Measurements from ENCODE around the gene EMC6.

The EMC6 gene

DNA sequence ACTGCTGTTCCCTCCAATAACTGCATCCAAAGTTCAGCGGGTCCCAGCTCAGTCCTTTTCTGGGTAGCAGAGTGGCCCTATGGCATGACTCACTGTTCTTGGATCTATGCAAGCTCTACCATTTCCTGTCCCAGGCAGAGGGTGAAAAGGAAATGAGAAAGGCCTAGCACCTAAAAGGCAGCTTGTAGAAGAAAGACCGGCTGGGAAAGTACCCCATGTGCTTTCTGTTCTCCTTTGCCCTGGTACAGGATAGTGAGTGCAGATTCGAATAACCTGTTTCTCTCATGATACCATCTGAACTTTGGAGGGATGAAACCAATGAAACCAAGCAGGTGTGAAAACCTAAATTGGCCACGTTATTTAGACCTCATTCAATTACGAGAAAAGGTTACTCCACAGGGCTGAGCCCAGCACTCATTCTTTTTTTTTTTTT lies 42.4 kb downstream of the EMC6 start:
- DNase-seq (ENCODE audit: low read depth): no peak

DNA sequence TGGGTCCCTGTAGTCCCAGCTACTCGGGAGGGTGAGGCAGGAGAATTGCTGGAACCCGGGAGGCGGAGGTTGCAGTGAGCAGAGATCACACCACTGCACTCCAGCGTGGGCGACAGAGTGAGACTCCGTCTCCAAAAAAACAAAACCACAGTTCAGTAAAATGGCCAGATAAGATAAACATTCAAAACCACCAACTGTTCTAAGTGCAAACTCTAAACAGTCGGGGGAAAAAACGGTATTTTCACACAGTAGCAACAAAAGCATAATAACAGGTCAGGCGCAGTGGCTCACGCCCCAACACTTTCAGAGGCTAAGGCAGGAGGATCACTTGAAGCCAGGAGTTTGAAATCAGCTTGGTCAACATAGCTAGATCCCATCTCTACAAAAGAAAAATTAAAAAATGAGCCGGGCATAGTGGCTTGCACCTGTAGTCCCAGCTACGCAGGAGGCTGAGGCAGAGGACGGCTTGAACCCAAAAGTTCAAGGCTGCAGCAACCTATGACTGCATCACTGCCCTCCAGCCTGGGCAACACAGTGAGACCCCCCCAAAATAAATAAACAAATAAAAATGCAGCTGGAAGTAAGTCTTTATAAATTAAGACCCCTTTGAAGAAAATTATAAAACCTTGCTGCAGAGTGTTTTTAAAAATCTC lies 44.3 kb downstream of the EMC6 start:
- no peak for DNase-seq (ENCODE audit: low read depth)

DNA sequence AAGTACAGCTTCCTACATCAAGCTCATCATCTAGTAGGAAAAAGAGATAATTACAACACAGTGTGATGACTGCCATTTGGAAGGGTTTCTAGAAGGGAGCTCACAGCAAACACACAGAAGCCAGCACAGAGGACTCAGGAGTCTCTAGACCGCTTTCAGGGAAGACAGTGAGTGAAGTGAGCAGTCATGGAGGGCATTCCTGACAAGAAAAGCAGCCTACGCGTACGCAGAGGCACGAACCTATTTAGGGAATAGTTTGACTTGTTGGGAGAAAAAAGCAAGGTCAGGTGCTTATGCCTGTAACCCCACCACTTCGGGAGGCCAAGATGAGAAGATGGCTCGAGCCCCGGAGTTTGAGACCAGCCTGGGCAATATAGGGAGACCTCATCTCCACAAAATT lies 46.7 kb downstream of the EMC6 start:
- no peak for DNase-seq (ENCODE audit: low read depth)

DNA sequence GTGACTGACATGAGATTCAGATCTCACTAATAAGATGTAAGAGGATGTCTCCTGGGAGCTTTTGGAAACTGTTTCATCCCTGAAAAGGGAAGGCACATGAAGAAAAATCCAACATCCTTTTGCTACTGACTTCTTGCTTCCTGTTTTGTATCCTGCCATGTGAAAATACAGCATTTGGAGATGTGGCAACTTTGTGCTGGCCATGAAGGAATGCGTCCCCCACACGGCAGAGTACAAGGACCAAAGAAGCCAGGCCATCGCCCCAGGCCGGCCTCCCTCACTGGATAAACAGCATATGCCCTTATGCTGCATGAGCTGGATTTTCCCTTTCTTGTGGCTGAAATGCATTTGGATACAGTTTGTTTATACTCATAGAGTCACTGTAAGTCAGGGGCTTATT lies 49.6 kb downstream of the EMC6 start:
- DNase-seq (ENCODE audit: low read depth): no peak

DNA sequence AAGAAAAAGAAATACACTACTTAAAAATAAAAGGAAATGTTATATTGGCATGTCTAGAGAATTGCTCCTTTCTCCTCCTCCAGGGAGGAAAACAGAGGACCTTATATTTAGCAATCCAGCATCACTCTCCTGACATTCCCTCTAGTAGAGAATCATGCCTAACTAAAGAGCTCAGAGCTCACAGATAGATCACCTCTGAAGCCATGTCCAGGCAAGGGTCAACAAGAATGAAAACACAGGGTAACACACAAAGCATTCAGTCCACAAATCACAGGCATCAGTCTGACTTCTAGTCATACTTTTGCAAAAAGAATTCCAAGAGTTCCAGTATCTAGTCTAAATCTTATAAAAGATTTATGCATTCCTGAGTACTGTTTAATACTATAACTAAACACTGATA lies 50.7 kb downstream of the EMC6 start:
- DNase-seq (ENCODE audit: low read depth): no peak
